ENCODE data around the gene SCRT2.

DNA sequence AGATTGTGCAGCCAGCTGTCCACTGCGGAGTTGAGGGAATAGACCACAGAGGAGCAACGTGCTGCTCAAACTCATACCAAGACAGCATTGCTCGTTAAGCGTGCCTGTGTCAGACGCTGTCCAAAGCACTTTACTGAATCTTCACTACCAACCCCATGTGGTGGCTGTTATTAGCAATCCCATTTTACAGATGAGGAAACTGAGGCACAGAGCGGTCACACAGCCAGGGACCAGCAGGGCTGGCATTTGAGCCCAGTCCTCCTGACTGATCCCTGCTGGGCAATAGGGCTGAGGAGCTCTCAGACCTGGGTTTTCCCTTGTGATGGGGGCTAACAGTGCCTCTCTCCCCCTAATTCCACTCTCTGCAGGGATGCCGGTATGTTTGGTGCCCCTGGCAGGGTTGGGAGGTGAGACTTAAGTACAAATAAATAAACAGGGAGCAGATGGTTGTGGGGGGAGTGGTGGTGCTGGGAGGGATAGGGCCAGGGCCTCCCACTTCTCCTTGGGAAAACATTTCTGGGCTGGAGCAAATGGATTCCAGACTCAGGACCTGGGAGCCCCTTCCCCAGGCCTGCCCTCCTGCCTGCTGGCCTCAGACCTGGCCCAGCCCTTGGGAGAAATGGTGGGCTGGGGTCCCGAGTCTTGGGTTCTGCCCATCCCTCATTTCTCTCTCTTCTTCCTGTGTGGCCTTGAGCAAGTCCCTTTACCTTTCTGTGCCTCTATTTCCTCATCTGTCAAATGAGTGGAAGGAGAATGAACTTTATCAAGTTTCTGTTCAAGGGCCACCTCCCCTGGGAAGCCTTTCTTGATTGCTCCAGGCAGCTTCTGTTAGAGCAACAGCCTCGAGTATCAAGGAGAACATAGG, 40.3 kb downstream of the SCRT2 start:
- TF ChIP-seq, protein P1, sequence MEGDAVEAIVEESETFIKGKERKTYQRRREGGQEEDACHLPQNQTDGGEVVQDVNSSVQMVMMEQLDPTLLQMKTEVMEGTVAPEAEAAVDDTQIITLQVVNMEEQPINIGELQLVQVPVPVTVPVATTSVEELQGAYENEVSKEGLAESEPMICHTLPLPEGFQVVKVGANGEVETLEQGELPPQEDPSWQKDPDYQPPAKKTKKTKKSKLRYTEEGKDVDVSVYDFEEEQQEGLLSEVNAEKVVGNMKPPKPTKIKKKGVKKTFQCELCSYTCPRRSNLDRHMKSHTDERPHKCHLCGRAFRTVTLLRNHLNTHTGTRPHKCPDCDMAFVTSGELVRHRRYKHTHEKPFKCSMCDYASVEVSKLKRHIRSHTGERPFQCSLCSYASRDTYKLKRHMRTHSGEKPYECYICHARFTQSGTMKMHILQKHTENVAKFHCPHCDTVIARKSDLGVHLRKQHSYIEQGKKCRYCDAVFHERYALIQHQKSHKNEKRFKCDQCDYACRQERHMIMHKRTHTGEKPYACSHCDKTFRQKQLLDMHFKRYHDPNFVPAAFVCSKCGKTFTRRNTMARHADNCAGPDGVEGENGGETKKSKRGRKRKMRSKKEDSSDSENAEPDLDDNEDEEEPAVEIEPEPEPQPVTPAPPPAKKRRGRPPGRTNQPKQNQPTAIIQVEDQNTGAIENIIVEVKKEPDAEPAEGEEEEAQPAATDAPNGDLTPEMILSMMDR (IDR thresholded peaks at IDR 0.05; ENCODE audit: low read depth, low read length) = no peak
- TF ChIP-seq, protein P2, sequence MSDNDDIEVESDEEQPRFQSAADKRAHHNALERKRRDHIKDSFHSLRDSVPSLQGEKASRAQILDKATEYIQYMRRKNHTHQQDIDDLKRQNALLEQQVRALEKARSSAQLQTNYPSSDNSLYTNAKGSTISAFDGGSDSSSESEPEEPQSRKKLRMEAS (IDR thresholded peaks at IDR 0.05; ENCODE audit: low read depth, low read length) = no peak
